Parathyroid adenoma (tissue), 2 donors: ENCODE measurements around the gene FLAD1.
A peak's percentile ranks its signal among the peaks of the same experiment; 100 is the strongest.
"Not testable (repeated sequence)": the region's sequence is repeated elsewhere in the genome, so short reads cannot be mapped to it uniquely, and the experiment has no call there.

Experiments used
- H2AFZ ChIP-seq: fragments of 300-600 bp; sonication (generic); one replicate; pipeline ENCODE4 v1.7.0; 2017; ENCODE audit warnings: antibody characterized with exemption, mild to moderate bottlenecking
- H3K27ac ChIP-seq: fragments of 300-600 bp; sonication (generic); one replicate; pipeline ENCODE4 v1.7.0; 2017
- H3K27me3 ChIP-seq: fragments of 300-600 bp; sonication (generic); one replicate; pipeline ENCODE4 v1.7.0; 2017; ENCODE audit warnings: low read length; ENCODE audit not compliant: control insufficient read depth, insufficient read depth
- H3K36me3 ChIP-seq: fragments of 300-600 bp; sonication (generic); one replicate; pipeline ENCODE4 v1.7.0; 2017; ENCODE audit warnings: low read length; ENCODE audit not compliant: control insufficient read depth, insufficient read depth
- H3K4me1 ChIP-seq: fragments of 300-600 bp; sonication (generic); one replicate; pipeline ENCODE4 v1.7.0; 2017; ENCODE audit warnings: control low read depth
- H3K4me2 ChIP-seq: fragments of 300-600 bp; sonication (generic); one replicate; pipeline ENCODE4 v1.7.0; 2017; ENCODE audit warnings: low read length
- H3K4me3 ChIP-seq: fragments of 300-600 bp; sonication (generic); one replicate; pipeline ENCODE4 v1.7.0; 2017; ENCODE audit warnings: low read depth, low read length
- H3K79me2 ChIP-seq: fragments of 300-600 bp; sonication (generic); one replicate; pipeline ENCODE4 v1.7.0; 2017; ENCODE audit warnings: control low read depth
- H3K9ac ChIP-seq: fragments of 300-600 bp; sonication (generic); one replicate; pipeline ENCODE4 v1.7.0; 2017; ENCODE audit warnings: mild to moderate bottlenecking
- H3K9me3 ChIP-seq: fragments of 300-600 bp; sonication (generic); one replicate; pipeline ENCODE4 v1.7.0; 2017; ENCODE audit warnings: low read length; ENCODE audit not compliant: control insufficient read depth
- TF ChIP-seq, protein P1 (sequence below): fragments of 300-600 bp; sonication (generic); IDR thresholded peaks from one replicate; pipeline ENCODE4 v1.7.0; 2017; ENCODE audit warnings: antibody characterized with exemption, mild to moderate bottlenecking
- donor health status: primary hyperparathyroidism.

The FLAD1 gene

DNA sequence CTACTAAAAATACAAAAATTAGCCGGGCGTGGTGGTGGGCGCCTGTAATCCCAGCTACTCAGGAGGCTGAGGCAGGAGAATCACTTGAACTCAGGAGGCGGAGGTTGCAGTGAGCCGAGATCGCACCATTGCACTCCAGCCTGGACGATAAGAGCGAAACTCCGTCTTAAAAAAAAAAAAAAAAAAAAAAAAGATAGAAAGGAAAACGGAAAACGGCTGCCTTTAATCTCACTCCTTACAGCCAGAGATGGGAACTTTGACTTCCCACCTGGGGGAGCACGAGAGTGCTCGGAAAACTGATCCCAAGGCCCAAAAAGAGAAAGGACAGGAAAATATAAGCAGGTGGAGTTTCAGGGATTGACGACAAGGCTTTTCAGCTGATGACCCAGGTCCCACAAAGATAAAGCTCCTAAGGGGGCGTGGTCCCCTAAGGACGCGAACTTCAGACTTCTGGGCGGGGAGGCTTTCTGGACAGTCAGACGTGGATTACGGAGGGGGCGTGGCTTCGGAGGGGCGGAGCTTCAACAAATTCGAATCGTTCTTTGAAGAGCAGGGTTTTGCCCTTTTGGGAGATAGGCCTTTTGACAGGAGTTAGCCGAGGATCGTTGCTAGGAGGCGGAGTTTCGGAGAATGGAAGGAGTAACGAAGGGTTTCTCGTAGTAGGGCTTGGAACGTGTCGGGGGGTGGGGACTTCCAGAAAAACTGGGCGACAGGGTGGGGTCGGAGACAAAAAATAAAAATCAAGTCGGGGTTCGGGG, 9.6 kb upstream of the FLAD1 start:
- Histone ChIP-seq H3K4me1 (peaks cover 7% of the 10 kb centered on the region), H3K27ac (peak overlapping the region; percentile 98)

DNA sequence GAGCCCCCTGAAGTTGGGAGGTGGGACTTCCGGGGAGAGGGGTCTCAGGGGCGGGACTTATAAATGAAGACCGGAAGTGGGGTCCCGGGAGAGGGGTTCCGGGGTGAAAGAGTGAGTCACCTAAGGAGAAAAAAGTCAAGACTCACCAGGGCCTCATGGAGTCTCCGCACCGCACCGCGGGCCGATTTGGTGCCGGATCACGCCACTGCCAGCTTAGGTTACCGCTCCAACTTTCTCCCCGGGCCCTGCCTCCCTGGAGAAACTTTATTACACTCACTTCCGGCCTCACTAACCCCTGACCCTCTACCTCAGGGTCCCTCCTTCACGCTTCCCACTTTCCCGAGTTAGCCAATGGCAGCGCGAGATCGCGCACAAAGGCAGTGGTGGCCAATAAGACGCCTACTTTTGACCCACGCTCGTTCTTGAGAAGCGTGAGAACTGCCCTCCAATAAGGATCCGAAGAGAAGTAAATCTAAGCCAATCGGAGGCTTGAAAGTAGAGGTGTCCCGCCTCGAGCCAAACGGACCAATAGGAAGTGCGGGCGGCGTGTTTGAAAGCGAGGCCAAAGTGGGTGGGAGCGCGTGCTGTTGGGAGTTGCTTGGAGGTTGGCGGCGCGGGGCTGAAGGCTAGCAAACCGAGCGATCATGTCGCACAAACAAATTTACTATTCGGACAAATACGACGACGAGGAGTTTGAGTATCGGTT, 8.9 kb upstream of the FLAD1 start, which contains the start of gene CKS1B:
Gene CKS1B (plus strand): TSS at position 580 of the 706 bp plus-strand sequence. CDS start 65 bp downstream, at position 645.
- Histone ChIP-seq H3K27me3 (no peaks in the 10 kb centered on the region), H3K27ac (peak within 1 kb of the TSS; percentile 98), H3K36me3 (no peaks in the 10 kb centered on the region), H3K4me1 (peaks cover 7% of the 10 kb centered on the region), H3K9me3 (no peaks in the 10 kb centered on the region), H3K4me3 (peak within 1 kb of the TSS; percentile 94), H2AFZ (peak within 1 kb of the TSS; percentile 61), H3K4me2 (peak within 1 kb of the TSS; percentile 91), H3K9ac (peak within 1 kb of the TSS; percentile 77), H3K79me2 (peaks cover 2% of the 10 kb centered on the region)
- TF ChIP-seq, protein P1, sequence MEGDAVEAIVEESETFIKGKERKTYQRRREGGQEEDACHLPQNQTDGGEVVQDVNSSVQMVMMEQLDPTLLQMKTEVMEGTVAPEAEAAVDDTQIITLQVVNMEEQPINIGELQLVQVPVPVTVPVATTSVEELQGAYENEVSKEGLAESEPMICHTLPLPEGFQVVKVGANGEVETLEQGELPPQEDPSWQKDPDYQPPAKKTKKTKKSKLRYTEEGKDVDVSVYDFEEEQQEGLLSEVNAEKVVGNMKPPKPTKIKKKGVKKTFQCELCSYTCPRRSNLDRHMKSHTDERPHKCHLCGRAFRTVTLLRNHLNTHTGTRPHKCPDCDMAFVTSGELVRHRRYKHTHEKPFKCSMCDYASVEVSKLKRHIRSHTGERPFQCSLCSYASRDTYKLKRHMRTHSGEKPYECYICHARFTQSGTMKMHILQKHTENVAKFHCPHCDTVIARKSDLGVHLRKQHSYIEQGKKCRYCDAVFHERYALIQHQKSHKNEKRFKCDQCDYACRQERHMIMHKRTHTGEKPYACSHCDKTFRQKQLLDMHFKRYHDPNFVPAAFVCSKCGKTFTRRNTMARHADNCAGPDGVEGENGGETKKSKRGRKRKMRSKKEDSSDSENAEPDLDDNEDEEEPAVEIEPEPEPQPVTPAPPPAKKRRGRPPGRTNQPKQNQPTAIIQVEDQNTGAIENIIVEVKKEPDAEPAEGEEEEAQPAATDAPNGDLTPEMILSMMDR: no peak

More for the DNA sequence above, 9.6 kb upstream of the FLAD1 start:
- H3K27me3 ChIP-seq: no peaks in the 10 kb centered on the region
- H3K9ac ChIP-seq: peak overlapping the region; percentile 77
- TF ChIP-seq, protein P1: no peak
- H3K9me3 ChIP-seq: no peaks in the 10 kb centered on the region
- peak overlapping the region; percentile 94 for H3K4me3 ChIP-seq
- peaks cover 2% of the 10 kb centered on the region for H3K79me2 ChIP-seq
- H3K4me2 ChIP-seq: peak overlapping the region; percentile 91
- H3K36me3 ChIP-seq: no peaks in the 10 kb centered on the region
- peak overlapping the region; percentile 61 for H2AFZ ChIP-seq

DNA sequence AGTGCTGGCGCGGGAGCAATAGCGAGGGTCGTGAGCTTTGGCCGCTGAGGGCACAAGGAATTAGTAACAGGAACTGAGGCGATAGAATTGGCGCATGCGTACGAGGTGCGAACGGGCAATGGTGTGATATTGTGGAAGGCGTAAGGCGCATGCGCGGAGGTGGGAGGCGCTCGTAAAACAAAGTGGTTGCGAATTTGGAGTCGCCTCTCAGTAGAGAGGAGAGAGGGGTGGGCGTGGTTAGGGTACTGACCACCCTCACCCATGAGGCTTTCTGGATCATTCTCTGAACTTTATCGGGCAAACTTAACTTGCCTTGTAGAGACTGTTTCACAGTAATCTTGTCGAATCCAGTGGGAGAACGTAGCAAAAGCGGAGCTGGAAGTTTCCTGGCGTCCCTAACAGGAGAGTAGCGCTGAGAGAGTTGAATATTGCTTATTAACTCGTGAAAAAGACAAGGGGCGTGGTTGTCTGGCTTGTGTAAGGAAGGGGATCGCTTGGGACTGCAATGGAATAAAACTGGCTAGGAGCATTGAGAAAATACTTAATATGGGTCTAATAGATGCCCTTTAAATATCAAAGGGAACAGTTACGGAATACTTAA, 8.2 kb upstream of the FLAD1 start:
- TF ChIP-seq, protein P1: no peak
- Histone ChIP-seq H3K9ac (no peak overlapping the region), H3K4me2 (peak overlapping the region; percentile 91), H3K79me2 (peaks cover 2% of the 10 kb centered on the region), H3K27me3 (no peaks in the 10 kb centered on the region), H3K27ac (peak overlapping the region; percentile 98), H3K4me1 (peaks cover 7% of the 10 kb centered on the region), H3K4me3 (peak overlapping the region; percentile 94), H2AFZ (peak overlapping the region; percentile 52), H3K36me3 (no peaks in the 10 kb centered on the region), H3K9me3 (no peaks in the 10 kb centered on the region)

DNA sequence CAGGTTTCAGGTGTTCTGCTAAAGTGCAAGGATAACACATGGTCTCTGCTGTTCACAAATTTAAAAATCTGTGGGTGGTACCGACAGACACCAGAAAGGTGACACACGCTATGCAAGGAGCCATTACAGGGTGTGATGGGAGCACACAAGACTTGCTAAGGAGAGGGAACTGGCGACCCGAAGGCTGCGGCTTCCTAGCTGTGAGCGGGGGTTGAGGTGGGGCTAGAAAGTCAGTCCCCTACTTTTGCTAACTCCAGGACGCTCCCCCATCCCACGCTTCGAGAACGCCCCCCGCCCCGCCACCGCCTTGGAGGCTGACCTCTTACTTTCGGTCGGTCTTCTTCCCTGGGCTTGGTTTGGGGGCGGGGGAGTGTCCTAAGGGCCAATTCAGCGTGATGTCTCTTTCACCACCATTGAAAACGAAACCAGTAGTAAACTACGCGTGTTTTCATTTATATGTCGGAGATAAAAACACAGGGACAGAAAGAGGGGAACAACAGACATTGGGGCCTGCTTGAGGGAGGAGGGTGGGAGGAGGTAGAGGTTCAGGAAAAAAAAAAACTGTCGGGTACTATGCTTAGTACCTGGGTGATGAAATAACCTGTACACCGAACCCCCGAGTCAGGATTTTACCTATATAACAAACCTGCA, 7.6 kb upstream of the FLAD1 start:
- peak overlapping the region; percentile 52 for H2AFZ ChIP-seq

DNA sequence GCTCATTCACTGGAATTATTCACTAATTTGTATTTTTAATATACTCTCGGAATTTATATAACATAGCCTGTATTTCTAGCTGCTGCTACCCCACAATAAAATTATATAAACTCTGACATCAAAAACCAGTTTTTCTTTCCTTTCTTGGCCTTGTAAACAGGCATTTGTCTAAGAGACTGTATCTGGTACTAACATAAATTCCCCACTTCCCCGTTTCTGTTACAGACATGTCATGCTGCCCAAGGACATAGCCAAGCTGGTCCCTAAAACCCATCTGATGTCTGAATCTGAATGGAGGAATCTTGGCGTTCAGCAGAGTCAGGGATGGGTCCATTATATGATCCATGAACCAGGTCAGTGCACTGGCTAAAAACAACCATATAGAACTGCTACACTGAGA, 5.4 kb upstream of the FLAD1 start:
- not testable (repeated sequence) for H3K4me1 ChIP-seq, H3K27me3 ChIP-seq, H3K79me2 ChIP-seq, H3K4me3 ChIP-seq, H2AFZ ChIP-seq, H3K9ac ChIP-seq, H3K9me3 ChIP-seq, H3K4me2 ChIP-seq, H3K27ac ChIP-seq, H3K36me3 ChIP-seq

More for the DNA sequence above, 7.6 kb upstream of the FLAD1 start:
- TF ChIP-seq, protein P1: no peak
- Histone ChIP-seq H3K36me3 (no peaks in the 10 kb centered on the region), H3K9me3 (no peaks in the 10 kb centered on the region), H3K27ac (peak overlapping the region; percentile 98), H3K27me3 (no peaks in the 10 kb centered on the region), H3K4me2 (peak overlapping the region; percentile 91), H3K9ac (no peak overlapping the region), H3K4me1 (peaks cover 7% of the 10 kb centered on the region), H3K4me3 (peak overlapping the region; percentile 94), H3K79me2 (peaks cover 2% of the 10 kb centered on the region)
